ENCODE measurements around the gene SORCS1.

GRCh38 chr10:106661767-106662140 is 502.8 kb downstream of the SORCS1 start:
- TF ChIP-seq SETDB1 (CRISPR knock-in tag; IDR thresholded peaks at IDR 0.05; ENCODE audit: borderline replicate concordance) (no peak), ZSCAN29 (CRISPR knock-in tag; conservative IDR thresholded peaks at IDR 0.05) (no peak), SSRP1 (CRISPR knock-in tag; IDR thresholded peaks at IDR 0.05) (no peak), BRF2 (CRISPR knock-in tag; IDR thresholded peaks at IDR 0.05) (no peak), GLI4 (CRISPR knock-in tag; IDR thresholded peaks at IDR 0.05; ENCODE audit: borderline replicate concordance) (no peak), ZNF629 (CRISPR knock-in tag; conservative IDR thresholded peaks at IDR 0.05) (no peak), ZNF567 (CRISPR knock-in tag; IDR thresholded peaks at IDR 0.05; ENCODE audit: borderline replicate concordance) (no peak), SIX1 (CRISPR knock-in tag; IDR thresholded peaks at IDR 0.05; ENCODE audit: borderline replicate concordance) (no peak), MXI1 (IDR thresholded peaks at IDR 0.05; ENCODE audit: borderline replicate concordance, low read depth, low read length) (no peak)

Data from HepG2 (cell line).